ENCODE measurements around the gene SNAP25. TPM values are rescaled to one million over a fixed set of nuclear protein-coding genes. Genes with fewer than 3 reads are reported as not detected.

SNAP25 gene
- total RNA-seq, 2 experiments from 2014 or later: 0.18 to 0.23 TPM

- Mint-ChIP-seq H3K4me3 (no peak overlapping the region), H3K27me3 (no peaks in the 10 kb centered on the region), H3K4me1 (no peaks in the 10 kb centered on the region), H3K36me3 (ENCODE audit: low read depth) (no peaks in the 10 kb centered on the region), H3K9me3 (no peaks in the 10 kb centered on the region), H3K27ac (no peak overlapping the region)
- ChIA-PET POLR2A (no interaction called here), CTCF (no interaction called here)
- no peak for DNase-seq
These were observed 105.7 kb downstream of the SNAP25 start for GRCh38 chr20:10324198-10324847.

- Mint-ChIP-seq H3K27ac (no peak overlapping the region), H3K27me3 (peaks cover 12% of the 10 kb centered on the region), H3K9me3 (no peaks in the 10 kb centered on the region), H3K4me3 (no peak overlapping the region), H3K36me3 (ENCODE audit: low read depth) (no peaks in the 10 kb centered on the region), H3K4me1 (no peaks in the 10 kb centered on the region)
- CTCF ChIA-PET: interaction anchor here (1.4 kb wide), 1 partner anchor 13 kb away, joined by 3 read pairs; no protein-coding TSS in a partner anchor
- POLR2A ChIA-PET: no interaction called here
- no peak for DNase-seq
These were observed 110.2 kb downstream of the SNAP25 start for GRCh38 chr20:10328897-10329255.

- Mint-ChIP-seq H3K27me3 (peaks cover 12% of the 10 kb centered on the region), H3K27ac (no peak overlapping the region), H3K4me3 (no peak overlapping the region), H3K9me3 (no peaks in the 10 kb centered on the region), H3K36me3 (ENCODE audit: low read depth) (no peaks in the 10 kb centered on the region), H3K4me1 (no peaks in the 10 kb centered on the region)
- CTCF ChIA-PET: interaction anchor here (1.4 kb wide), 1 partner anchor 13 kb away, joined by 3 read pairs; no protein-coding TSS in a partner anchor
- POLR2A ChIA-PET: interaction anchor here (0.6 kb wide), 1 partner anchor 93 kb away, joined by 3 read pairs; no protein-coding TSS in a partner anchor
- no peak for DNase-seq
These were observed 110.9 kb downstream of the SNAP25 start for GRCh38 chr20:10329387-10330005.

- no peak for DNase-seq
- no peaks in the 10 kb centered on the region for H3K36me3 Mint-ChIP-seq (ENCODE audit: low read depth)
- no peaks in the 10 kb centered on the region for H3K4me1 Mint-ChIP-seq
- no peak overlapping the region for H3K27ac Mint-ChIP-seq
- POLR2A ChIA-PET: no interaction called here
- CTCF ChIA-PET: no interaction called here
- H3K9me3 Mint-ChIP-seq: no peaks in the 10 kb centered on the region
- H3K4me3 Mint-ChIP-seq: no peak overlapping the region
- H3K27me3 Mint-ChIP-seq: peaks cover 12% of the 10 kb centered on the region
These were observed 111.4 kb downstream of the SNAP25 start for GRCh38 chr20:10330071-10330470.

- CTCF ChIA-PET: no interaction called here
- H3K27ac Mint-ChIP-seq: no peak overlapping the region
- no peaks in the 10 kb centered on the region for H3K36me3 Mint-ChIP-seq (ENCODE audit: low read depth)
- no peak overlapping the region for H3K4me3 Mint-ChIP-seq
- H3K27me3 Mint-ChIP-seq: peaks cover 15% of the 10 kb centered on the region
- POLR2A ChIA-PET: no interaction called here
- no peaks in the 10 kb centered on the region for H3K9me3 Mint-ChIP-seq
- DNase-seq: no peak
- peaks cover 3% of the 10 kb centered on the region for H3K4me1 Mint-ChIP-seq
These were observed 114.2 kb downstream of the SNAP25 start for GRCh38 chr20:10332656-10333415.

GRCh38 chr20:10336959-10337729 is 118.5 kb downstream of the SNAP25 start:
- no peak for DNase-seq
- CTCF ChIA-PET: no interaction called here
- H3K4me3 Mint-ChIP-seq: no peak overlapping the region
- H3K27me3 Mint-ChIP-seq: peaks cover 8% of the 10 kb centered on the region
- no peak overlapping the region for H3K27ac Mint-ChIP-seq
- POLR2A ChIA-PET: no interaction called here
- no peaks in the 10 kb centered on the region for H3K9me3 Mint-ChIP-seq
- H3K4me1 Mint-ChIP-seq: peaks cover 6% of the 10 kb centered on the region
- peaks cover 3% of the 10 kb centered on the region for H3K36me3 Mint-ChIP-seq (ENCODE audit: low read depth)

- POLR2A ChIA-PET: no interaction called here
- peaks cover 6% of the 10 kb centered on the region for H3K4me1 Mint-ChIP-seq
These were observed 120.0 kb downstream of the SNAP25 start for GRCh38 chr20:10338426-10339180.

GRCh38 chr20:10339609-10340008 is 121.0 kb downstream of the SNAP25 start:
- POLR2A ChIA-PET: no interaction called here
- DNase-seq: no peak
- Mint-ChIP-seq H3K27me3 (peaks cover 8% of the 10 kb centered on the region), H3K9me3 (no peaks in the 10 kb centered on the region), H3K36me3 (ENCODE audit: low read depth) (peaks cover 3% of the 10 kb centered on the region), H3K4me1 (peaks cover 6% of the 10 kb centered on the region), H3K4me3 (no peak overlapping the region), H3K27ac (no peak overlapping the region)
- CTCF ChIA-PET: no interaction called here

More at GRCh38 chr20:10338426-10339180, 120.0 kb downstream of the SNAP25 start:
- Mint-ChIP-seq H3K27ac (no peak overlapping the region), H3K4me3 (no peak overlapping the region), H3K27me3 (peaks cover 7% of the 10 kb centered on the region), H3K36me3 (ENCODE audit: low read depth) (peaks cover 3% of the 10 kb centered on the region), H3K9me3 (no peaks in the 10 kb centered on the region)
- DNase-seq: no peak
- CTCF ChIA-PET: no interaction called here

- CTCF ChIA-PET: no interaction called here
- peaks cover 6% of the 10 kb centered on the region for H3K4me1 Mint-ChIP-seq
- no peak overlapping the region for H3K4me3 Mint-ChIP-seq
- H3K27ac Mint-ChIP-seq: no peak overlapping the region
- POLR2A ChIA-PET: no interaction called here
- peaks cover 8% of the 10 kb centered on the region for H3K27me3 Mint-ChIP-seq
- no peak for DNase-seq
- H3K36me3 Mint-ChIP-seq (ENCODE audit: low read depth): peaks cover 3% of the 10 kb centered on the region
- H3K9me3 Mint-ChIP-seq: no peaks in the 10 kb centered on the region
These were observed 123.5 kb downstream of the SNAP25 start for GRCh38 chr20:10342152-10342551.

- H3K36me3 Mint-ChIP-seq (ENCODE audit: low read depth): no peaks in the 10 kb centered on the region
- H3K27me3 Mint-ChIP-seq: peaks cover 4% of the 10 kb centered on the region
- H3K27ac Mint-ChIP-seq: no peak overlapping the region
- DNase-seq: no peak
- ChIA-PET POLR2A (no interaction called here), CTCF (no interaction called here)
- no peaks in the 10 kb centered on the region for H3K4me1 Mint-ChIP-seq
- H3K9me3 Mint-ChIP-seq: no peaks in the 10 kb centered on the region
- no peak overlapping the region for H3K4me3 Mint-ChIP-seq
These were observed 126.3 kb downstream of the SNAP25 start for GRCh38 chr20:10344953-10345352.

- H3K9me3 Mint-ChIP-seq: no peaks in the 10 kb centered on the region
- no peak overlapping the region for H3K27ac Mint-ChIP-seq
- DNase-seq: no peak
- no peak overlapping the region for H3K4me3 Mint-ChIP-seq
- peaks cover 20% of the 10 kb centered on the region for H3K4me1 Mint-ChIP-seq
- CTCF ChIA-PET: no interaction called here
- H3K27me3 Mint-ChIP-seq: peaks cover 4% of the 10 kb centered on the region
- H3K36me3 Mint-ChIP-seq (ENCODE audit: low read depth): no peaks in the 10 kb centered on the region
- POLR2A ChIA-PET: no interaction called here
These were observed 128.7 kb downstream of the SNAP25 start for GRCh38 chr20:10347086-10347880.

- POLR2A ChIA-PET: no interaction called here
These were observed 130.5 kb downstream of the SNAP25 start for GRCh38 chr20:10349118-10349517.

More at GRCh38 chr20:10349118-10349517, 130.5 kb downstream of the SNAP25 start:
- no peak for DNase-seq
- Mint-ChIP-seq H3K4me3 (no peak overlapping the region), H3K36me3 (ENCODE audit: low read depth) (no peaks in the 10 kb centered on the region), H3K4me1 (peaks cover 30% of the 10 kb centered on the region), H3K27ac (no peak overlapping the region), H3K9me3 (no peaks in the 10 kb centered on the region), H3K27me3 (no peaks in the 10 kb centered on the region)
- CTCF ChIA-PET: interaction anchor here (1.0 to 1.2 kb wide), 2 partner anchors 8 to 32 kb away, joined by 3 read pairs; no protein-coding TSS in a partner anchor
